Muscle of leg (tissue), 11 donors: Measurements from ENCODE around the gene HMGN2. TPM values are rescaled to one million over a fixed set of nuclear protein-coding genes. Genes with fewer than 3 reads are reported as not detected.

Experiments
- DNase-seq: peaks from one replicate; pipeline ENCODE4 v3.0.0; 2013
- H3K27ac ChIP-seq: one replicate; pipeline ENCODE4 v1.5.1; 2013; ENCODE audit warnings: mild to moderate bottlenecking, low read length, control low read depth
- H3K27me3 ChIP-seq: one replicate; pipeline ENCODE4 v1.6.1; 2013; ENCODE audit warnings: low read length; ENCODE audit not compliant: control insufficient read depth, insufficient read depth
- H3K36me3 ChIP-seq: one replicate; pipeline ENCODE4 v1.6.1; 2013; ENCODE audit warnings: low read length; ENCODE audit not compliant: control insufficient read depth, insufficient read depth
- H3K4me1 ChIP-seq: one replicate; pipeline ENCODE4 v1.6.1; 2013; ENCODE audit warnings: low read length; ENCODE audit not compliant: control insufficient read depth, insufficient read depth
- H3K4me3 ChIP-seq: one replicate; pipeline ENCODE4 v1.5.1; 2013; ENCODE audit warnings: low read length, control low read depth
- H3K9me3 ChIP-seq: replicated peaks from 2 replicates; pipeline ENCODE4 v1.6.1; 2013; ENCODE audit warnings: low read depth, low read length; ENCODE audit not compliant: control insufficient read depth
- WGBS: methylation state at CpG from one replicate; pipeline ENCODE4 v1.1.5; 2013; ENCODE audit warnings: missing lambda C conversion rate; ENCODE audit not compliant: insufficient coverage; 5-methylcytosine and 5-hydroxymethylcytosine counted together
- polyA plus RNA-seq, 8 donors: library from polyadenylated mRNA; unstranded; fragments of 120-200 nt; gene quantifications; one replicate each; pipeline versions ENCODE4 v1.2.1 to v1.2.3, GENCODE V29; 2013; ENCODE audit warnings: inconsistent platforms in 1 of 8, low replicate concordance in 1 of 8; ENCODE audit not compliant: insufficient read length in 8 of 8, insufficient read depth in 1 of 8
- total RNA-seq: library from RNA; stranded (reverse); fragments of 120-200 nt; gene quantifications from one replicate; pipeline ENCODE4 v1.2.4, GENCODE V29; 2013

The HMGN2 gene
- total and polyA plus RNA-seq, 9 donors: 478 to 912 (median 750) TPM

GRCh38 chr1:26474818-26475217 lies 2.6 kb downstream of the HMGN2 start:
- no peaks in the 10 kb centered on the region for H3K9me3 ChIP-seq
- no peak overlapping the region for H3K27ac ChIP-seq
- peaks cover 28% of the 10 kb centered on the region for H3K4me1 ChIP-seq
- peaks cover 37% of the 10 kb centered on the region for H3K36me3 ChIP-seq
- no CpG with 5 or more reads among the region's 1 CpG for WGBS
- H3K27me3 ChIP-seq: no peaks in the 10 kb centered on the region
- DNase-seq: no peak
- no peak overlapping the region for H3K4me3 ChIP-seq

GRCh38 chr1:26475989-26476388 lies 3.7 kb downstream of the HMGN2 start:
- Histone ChIP-seq H3K9me3 (no peaks in the 10 kb centered on the region), H3K27ac (no peak overlapping the region), H3K4me3 (no peak overlapping the region), H3K27me3 (no peaks in the 10 kb centered on the region), H3K4me1 (peaks cover 17% of the 10 kb centered on the region), H3K36me3 (peaks cover 37% of the 10 kb centered on the region)
- no CpG with 5 or more reads among the region's 3 CpGs for WGBS
- DNase-seq: no peak

- no peak overlapping the region for H3K4me3 ChIP-seq
- peaks cover 8% of the 10 kb centered on the region for H3K4me1 ChIP-seq
- no peaks in the 10 kb centered on the region for H3K9me3 ChIP-seq
- H3K27me3 ChIP-seq: no peaks in the 10 kb centered on the region
- H3K36me3 ChIP-seq: peaks cover 37% of the 10 kb centered on the region
- DNase-seq: no peak
- 100% methylated on average over 1 of the region's 4 CpGs for whole genome bisulfite sequencing
- H3K27ac ChIP-seq: no peak overlapping the region
These were observed 4.7 kb downstream of the HMGN2 start for GRCh38 chr1:26476958-26477357.

GRCh38 chr1:26477446-26478152 lies 5.4 kb downstream of the HMGN2 start:
- no peak for DNase-seq
- no peaks in the 10 kb centered on the region for H3K9me3 ChIP-seq
- 100% methylated on average over 1 of the region's 8 CpGs for WGBS
- no peaks in the 10 kb centered on the region for H3K27me3 ChIP-seq
- peaks cover 37% of the 10 kb centered on the region for H3K36me3 ChIP-seq
- peaks cover 7% of the 10 kb centered on the region for H3K4me1 ChIP-seq
- H3K4me3 ChIP-seq: no peak overlapping the region
- H3K27ac ChIP-seq: no peak overlapping the region

GRCh38 chr1:26478159-26478558 lies 5.9 kb downstream of the HMGN2 start:
- Histone ChIP-seq H3K27me3 (no peaks in the 10 kb centered on the region), H3K4me1 (peaks cover 7% of the 10 kb centered on the region), H3K9me3 (no peaks in the 10 kb centered on the region), H3K36me3 (peaks cover 37% of the 10 kb centered on the region), H3K27ac (no peak overlapping the region), H3K4me3 (no peak overlapping the region)
- DNase-seq: no peak
- WGBS: no CpG with 5 or more reads among the region's 3 CpGs

- WGBS: 93% methylated on average over 4 of the region's 6 CpGs
These were observed 6.7 kb downstream of the HMGN2 start for GRCh38 chr1:26478988-26479387.

GRCh38 chr1:26482921-26483320 lies 10.7 kb downstream of the HMGN2 start:
- H3K36me3 ChIP-seq: peaks cover 4% of the 10 kb centered on the region

More at GRCh38 chr1:26478988-26479387, 6.7 kb downstream of the HMGN2 start:
- Histone ChIP-seq H3K4me1 (peaks cover under 1% of the 10 kb centered on the region), H3K36me3 (peaks cover 29% of the 10 kb centered on the region), H3K27me3 (no peaks in the 10 kb centered on the region), H3K27ac (no peak overlapping the region), H3K9me3 (no peaks in the 10 kb centered on the region), H3K4me3 (no peak overlapping the region)
- DNase-seq: no peak

GRCh38 chr1:26483980-26484379 lies 11.7 kb downstream of the HMGN2 start:
- Histone ChIP-seq H3K27ac (no peak overlapping the region), H3K4me1 (no peaks in the 10 kb centered on the region), H3K9me3 (no peaks in the 10 kb centered on the region), H3K27me3 (no peaks in the 10 kb centered on the region), H3K36me3 (peaks cover 4% of the 10 kb centered on the region), H3K4me3 (no peak overlapping the region)
- no peak for DNase-seq
- WGBS: no CpG with 5 or more reads among the region's 2 CpGs

More at GRCh38 chr1:26482921-26483320, 10.7 kb downstream of the HMGN2 start:
- no peak overlapping the region for H3K4me3 ChIP-seq
- H3K9me3 ChIP-seq: no peaks in the 10 kb centered on the region
- no peak for DNase-seq
- no peaks in the 10 kb centered on the region for H3K4me1 ChIP-seq
- WGBS: 75% methylated on average over 2 of the region's 2 CpGs
- H3K27me3 ChIP-seq: no peaks in the 10 kb centered on the region
- H3K27ac ChIP-seq: no peak overlapping the region

- H3K9me3 ChIP-seq: no peaks in the 10 kb centered on the region
- H3K36me3 ChIP-seq: no peaks in the 10 kb centered on the region
- H3K27ac ChIP-seq: no peak overlapping the region
- DNase-seq: no peak
- 88% methylated on average over 2 of the region's 4 CpGs for WGBS
- H3K4me1 ChIP-seq: no peaks in the 10 kb centered on the region
- no peak overlapping the region for H3K4me3 ChIP-seq
- H3K27me3 ChIP-seq: no peaks in the 10 kb centered on the region
These were observed 17.9 kb downstream of the HMGN2 start for GRCh38 chr1:26490155-26490554.

- no peaks in the 10 kb centered on the region for H3K36me3 ChIP-seq
- H3K9me3 ChIP-seq: no peaks in the 10 kb centered on the region
- H3K27ac ChIP-seq: no peak overlapping the region
- no peaks in the 10 kb centered on the region for H3K27me3 ChIP-seq
- no peak for DNase-seq
- H3K4me1 ChIP-seq: no peaks in the 10 kb centered on the region
- H3K4me3 ChIP-seq: no peak overlapping the region
- WGBS: no CpG with 5 or more reads among the region's 3 CpGs
These were observed 21.0 kb downstream of the HMGN2 start for GRCh38 chr1:26493267-26493666.

GRCh38 chr1:26493938-26494337 lies 21.7 kb downstream of the HMGN2 start:
- WGBS: 88% methylated on average over 1 of the region's 3 CpGs
- no peaks in the 10 kb centered on the region for H3K27me3 ChIP-seq
- no peaks in the 10 kb centered on the region for H3K4me1 ChIP-seq
- no peaks in the 10 kb centered on the region for H3K9me3 ChIP-seq
- no peak overlapping the region for H3K27ac ChIP-seq
- H3K4me3 ChIP-seq: no peak overlapping the region
- H3K36me3 ChIP-seq: no peaks in the 10 kb centered on the region
- no peak for DNase-seq
